HG02798 (cell line): ENCODE data around the gene FHIP1B.

Experiments
- ATAC-seq: cut with Tn5 transposase; IDR thresholded peaks from one replicate; pipeline ENCODE4 v1.9.1; 2021; ENCODE audit warnings: mild to moderate bottlenecking; ENCODE audit not compliant: unreplicated experiment, poor library complexity

Gene FHIP1B

GRCh38 chr11:6204706-6205105 lies 29.7 kb downstream of the FHIP1B start:
- ATAC-seq, result no peak

DNA sequence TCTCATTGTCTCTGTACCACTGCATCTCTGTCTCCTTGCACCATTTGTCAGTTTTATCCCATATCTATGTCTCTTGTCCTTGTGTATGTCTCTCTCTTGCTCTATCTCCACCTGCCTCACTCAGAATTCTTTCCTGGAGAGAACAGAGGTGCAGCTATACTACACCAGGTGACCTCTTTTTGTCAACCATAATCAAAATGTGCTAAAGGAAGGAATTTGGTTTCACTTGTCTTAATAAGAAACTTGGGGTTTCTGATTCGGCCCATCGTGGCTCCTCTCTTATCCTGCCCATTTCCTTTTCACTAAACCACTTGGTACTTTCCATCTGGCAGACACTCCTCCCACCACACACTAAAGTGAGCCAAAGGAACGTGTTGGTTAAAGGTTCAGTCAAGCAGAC lies 31.1 kb downstream of the FHIP1B start:
- ATAC-seq, result peak; percentile 75

- ATAC-seq, result no peak
These were observed 32.4 kb downstream of the FHIP1B start for GRCh38 chr11:6202041-6202440.

DNA sequence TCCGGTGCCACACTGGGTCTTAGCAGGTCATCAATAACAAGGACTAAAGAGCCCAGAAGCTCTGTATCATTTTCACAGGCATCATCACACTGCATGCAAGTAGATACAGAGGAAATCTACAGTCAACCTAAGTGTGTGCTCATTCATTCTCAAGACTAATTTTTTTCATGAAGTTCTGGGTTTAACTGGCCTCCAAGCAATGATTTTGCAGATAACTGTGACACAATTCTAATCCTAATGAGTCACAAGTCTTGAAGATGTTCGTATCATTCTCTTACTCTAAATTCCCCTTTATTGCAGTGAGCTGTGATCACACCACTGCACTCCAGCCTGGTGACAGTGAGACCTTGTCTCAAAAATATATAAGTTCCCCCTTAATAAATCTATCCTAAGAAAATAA lies 33.0 kb downstream of the FHIP1B start:
- no peak for ATAC-seq

GRCh38 chr11:6200975-6201374 lies 33.5 kb downstream of the FHIP1B start:
- ATAC-seq, result no peak

- no peak for ATAC-seq
These were observed 35.1 kb downstream of the FHIP1B start, which contains the start of gene OR52W1 for GRCh38 chr11:6199174-6199810. Gene OR52W1 (plus strand): TSS chr11:6199224. CDS start chr11:6199224, 0 bp downstream.

- ATAC-seq, result no peak
These were observed 36.8 kb downstream of the FHIP1B start for GRCh38 chr11:6197466-6198200.

GRCh38 chr11:6196396-6196795 lies 38.0 kb downstream of the FHIP1B start:
- ATAC-seq, result no peak

- ATAC-seq, result no peak
These were observed 40.3 kb downstream of the FHIP1B start for GRCh38 chr11:6194065-6194581.

- no peak for ATAC-seq
These were observed 42.7 kb downstream of the FHIP1B start for GRCh38 chr11:6191742-6192141.

DNA sequence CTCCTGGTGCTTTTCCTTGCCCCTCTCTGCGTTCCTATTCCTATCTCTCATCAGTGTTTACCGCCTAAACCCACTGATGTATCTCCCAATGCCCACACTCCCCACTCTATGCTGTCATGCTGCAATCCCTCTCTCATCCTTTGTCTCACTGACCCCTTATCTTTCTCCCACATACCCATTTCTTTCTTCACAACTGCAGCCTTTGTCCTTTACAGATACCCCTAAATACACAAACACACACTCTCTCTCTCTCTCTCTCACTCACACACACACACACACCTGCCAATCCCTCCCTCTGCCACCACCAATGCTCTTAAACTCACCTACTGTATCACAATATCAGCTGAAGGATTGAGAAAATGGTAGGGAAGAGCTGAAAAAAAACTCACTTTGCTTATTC lies 59.0 kb downstream of the FHIP1B start:
- ATAC-seq, result no peak

DNA sequence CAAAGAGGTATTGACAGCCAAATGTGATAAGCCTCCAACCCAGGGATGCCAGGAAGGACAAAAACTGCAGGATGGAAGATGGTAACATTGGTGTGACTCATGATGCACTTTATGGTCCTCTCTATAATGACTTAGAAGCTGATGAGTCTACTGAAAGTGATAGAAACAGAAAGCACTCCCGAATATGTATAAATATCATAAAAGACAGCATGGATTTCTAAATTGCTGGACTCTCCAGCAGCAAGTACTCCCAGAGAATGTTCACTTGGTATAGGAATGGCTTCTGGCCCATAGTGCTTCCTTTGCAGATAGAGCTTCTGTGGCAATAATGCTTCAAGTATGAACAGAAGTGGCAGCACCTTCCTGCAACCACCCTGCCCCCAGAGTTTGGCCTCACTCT lies 64.2 kb downstream of the FHIP1B start, which contains the start of gene OR52B2:
OR52B2 (minus strand) TSS at position 101 of the 400 bp plus-strand sequence; CDS start at position 101, 0 bp downstream.
- ATAC-seq, result no peak
